ENCODE results near the gene MXD4. TPM values are rescaled to one million over a fixed set of nuclear protein-coding genes. Genes with fewer than 3 reads are reported as not detected.

MXD4 gene
- total RNA-seq, 1 donor from 2014 or later: 74.9 TPM

DNA sequence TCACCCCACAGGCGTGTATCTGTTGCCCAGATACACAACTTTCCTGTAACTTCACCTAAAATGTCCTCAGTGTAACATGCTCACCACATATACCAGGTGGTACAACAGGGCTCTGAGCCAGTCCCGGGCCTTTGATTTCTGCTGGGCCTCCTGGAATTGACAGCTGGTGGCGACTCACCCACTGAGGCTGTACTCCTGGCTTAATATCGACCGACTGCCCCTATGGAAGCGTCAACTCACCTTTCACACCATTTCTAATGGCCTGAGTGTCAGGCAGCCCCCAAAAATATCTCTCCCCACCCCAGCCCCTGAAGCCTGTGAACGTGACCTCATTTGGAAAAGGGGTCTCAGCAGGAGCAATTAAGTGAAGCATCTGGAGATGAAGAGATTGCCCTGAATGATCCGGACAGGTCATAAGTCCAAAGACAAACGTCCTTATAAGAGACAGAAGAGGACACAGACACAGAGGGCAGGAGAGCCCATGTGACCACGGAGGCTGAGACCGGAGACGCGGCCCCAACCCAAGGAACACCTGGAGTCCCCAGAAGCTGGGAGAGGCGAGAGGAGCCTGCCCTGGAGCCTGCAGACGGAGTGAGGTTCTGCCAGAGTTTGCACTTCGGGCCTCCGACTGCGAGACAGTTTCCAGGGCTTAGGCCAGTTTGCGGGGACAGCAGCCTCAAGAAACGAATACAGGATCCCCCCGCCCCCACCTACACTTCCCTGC, 12.6 kb upstream of the MXD4 start:
- no peaks in the 10 kb centered on the region for H3K9me3 Mint-ChIP-seq (ENCODE audit: unreplicated experiment)
- no peak overlapping the region for H3K4me3 Mint-ChIP-seq (ENCODE audit: unreplicated experiment)
- peaks cover 6% of the 10 kb centered on the region for H3K4me1 Mint-ChIP-seq (ENCODE audit: unreplicated experiment)
- DNase-seq (ENCODE audit: extremely low spot score, unreplicated experiment): no peak
- H3K27ac Mint-ChIP-seq (ENCODE audit: unreplicated experiment): no peak overlapping the region
- no peaks in the 10 kb centered on the region for H3K36me3 Mint-ChIP-seq (ENCODE audit: unreplicated experiment)
- TF ChIP-seq CTCF (IDR thresholded peaks at IDR 0.05): no peak
- no peaks in the 10 kb centered on the region for H3K27me3 Mint-ChIP-seq (ENCODE audit: unreplicated experiment)

GRCh38 chr4:2273657-2274319, 11.9 kb upstream of the MXD4 start:
- Mint-ChIP-seq H3K27me3 (ENCODE audit: unreplicated experiment) (no peaks in the 10 kb centered on the region), H3K36me3 (ENCODE audit: unreplicated experiment) (no peaks in the 10 kb centered on the region), H3K4me3 (ENCODE audit: unreplicated experiment) (no peak overlapping the region), H3K27ac (ENCODE audit: unreplicated experiment) (no peak overlapping the region), H3K4me1 (ENCODE audit: unreplicated experiment) (peaks cover 6% of the 10 kb centered on the region), H3K9me3 (ENCODE audit: unreplicated experiment) (no peaks in the 10 kb centered on the region)
- no peak for DNase-seq (ENCODE audit: extremely low spot score, unreplicated experiment)
- no peak for TF ChIP-seq CTCF (IDR thresholded peaks at IDR 0.05)

DNA sequence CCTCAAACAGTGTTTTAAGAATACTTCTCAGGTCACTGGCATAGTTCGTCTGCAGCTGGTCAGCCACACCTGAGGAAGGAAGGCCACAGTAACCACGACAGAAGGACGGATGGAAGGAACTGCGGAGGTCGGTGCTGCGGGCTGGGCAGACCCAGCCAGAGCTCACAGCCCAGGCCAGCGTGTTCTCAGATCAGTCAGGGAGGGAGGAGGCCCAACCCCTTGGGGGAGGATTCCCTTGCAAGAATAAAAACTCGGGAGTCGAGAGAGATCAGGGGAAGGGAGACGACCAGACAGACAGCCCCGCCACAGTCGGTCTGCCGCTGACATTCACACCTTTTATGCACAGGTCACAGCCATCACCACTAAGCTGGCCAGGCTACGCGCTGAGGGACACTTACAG, 11.3 kb upstream of the MXD4 start:
- H3K27me3 Mint-ChIP-seq (ENCODE audit: unreplicated experiment): no peaks in the 10 kb centered on the region
- DNase-seq (ENCODE audit: extremely low spot score, unreplicated experiment): no peak
- H3K36me3 Mint-ChIP-seq (ENCODE audit: unreplicated experiment): no peaks in the 10 kb centered on the region
- no peak for TF ChIP-seq CTCF (IDR thresholded peaks at IDR 0.05)
- no peaks in the 10 kb centered on the region for H3K9me3 Mint-ChIP-seq (ENCODE audit: unreplicated experiment)
- no peak overlapping the region for H3K27ac Mint-ChIP-seq (ENCODE audit: unreplicated experiment)
- H3K4me1 Mint-ChIP-seq (ENCODE audit: unreplicated experiment): peaks cover 6% of the 10 kb centered on the region
- no peak overlapping the region for H3K4me3 Mint-ChIP-seq (ENCODE audit: unreplicated experiment)

DNA sequence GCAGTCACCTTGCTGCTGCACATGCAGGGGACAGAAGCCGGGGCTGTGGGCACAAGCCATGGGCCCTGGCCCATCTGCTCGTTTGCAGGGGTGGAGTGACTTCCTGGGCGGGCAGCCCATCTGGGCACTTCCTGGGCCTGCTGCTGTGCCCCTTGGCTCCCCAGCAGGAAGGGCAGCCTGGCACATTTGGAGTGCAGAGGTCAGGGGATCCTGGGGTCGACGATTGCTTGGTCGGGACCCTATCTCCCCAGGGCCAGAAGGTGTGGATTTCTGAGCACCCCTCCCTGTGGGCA, 10.9 kb upstream of the MXD4 start:
- H3K4me3 Mint-ChIP-seq (ENCODE audit: unreplicated experiment): no peak overlapping the region
- no peak for TF ChIP-seq CTCF (IDR thresholded peaks at IDR 0.05)
- no peaks in the 10 kb centered on the region for H3K9me3 Mint-ChIP-seq (ENCODE audit: unreplicated experiment)
- H3K27ac Mint-ChIP-seq (ENCODE audit: unreplicated experiment): no peak overlapping the region
- no peak for DNase-seq (ENCODE audit: extremely low spot score, unreplicated experiment)
- H3K36me3 Mint-ChIP-seq (ENCODE audit: unreplicated experiment): no peaks in the 10 kb centered on the region
- H3K27me3 Mint-ChIP-seq (ENCODE audit: unreplicated experiment): no peaks in the 10 kb centered on the region
- H3K4me1 Mint-ChIP-seq (ENCODE audit: unreplicated experiment): peaks cover 4% of the 10 kb centered on the region

- no peak for TF ChIP-seq CTCF (IDR thresholded peaks at IDR 0.05)
- no peaks in the 10 kb centered on the region for H3K36me3 Mint-ChIP-seq (ENCODE audit: unreplicated experiment)
- no peak overlapping the region for H3K4me3 Mint-ChIP-seq (ENCODE audit: unreplicated experiment)
- H3K27ac Mint-ChIP-seq (ENCODE audit: unreplicated experiment): no peak overlapping the region
- no peaks in the 10 kb centered on the region for H3K4me1 Mint-ChIP-seq (ENCODE audit: unreplicated experiment)
- DNase-seq (ENCODE audit: extremely low spot score, unreplicated experiment): no peak
- H3K9me3 Mint-ChIP-seq (ENCODE audit: unreplicated experiment): no peaks in the 10 kb centered on the region
- H3K27me3 Mint-ChIP-seq (ENCODE audit: unreplicated experiment): no peaks in the 10 kb centered on the region
Measured at GRCh38 chr4:2272026-2272827, 10.3 kb upstream of the MXD4 start.
